Activated naive CD8-positive, alpha-beta T cell treated with anti-CD3 and anti-CD28 coated beads, Interleukin-2, amount 50 U/mL, for 16 hours (primary cell): ENCODE data around the gene SWSAP1.

ENCODE experiments used
- DNase-seq: peaks from one replicate; pipeline ENCODE4 v3.0.0-alpha.2; 2020; ENCODE audit warnings: low read depth, low spot score

The SWSAP1 gene

GRCh38 chr19:11408591-11408990 lies 34.1 kb downstream of the SWSAP1 start:
- no peak for DNase-seq

GRCh38 chr19:11410682-11411081 lies 36.2 kb downstream of the SWSAP1 start:
- no peak for DNase-seq

- DNase-seq, result no peak
Measured at GRCh38 chr19:11414544-11414943, 40.1 kb downstream of the SWSAP1 start.

GRCh38 chr19:11416346-11417052 lies 42.0 kb downstream of the SWSAP1 start:
- no peak for DNase-seq

- no peak for DNase-seq
Measured at GRCh38 chr19:11418094-11418548, 43.7 kb downstream of the SWSAP1 start.

GRCh38 chr19:11418549-11419506 lies 44.4 kb downstream of the SWSAP1 start, which contains the start of gene RGL3:
Gene RGL3, minus strand, starts transcription at chr19:11419314. Its CDS starts 36 bp downstream, at chr19:11419278.
- DNase-seq, result no peak

- no peak for DNase-seq
Measured at GRCh38 chr19:11420429-11421370, 46.2 kb downstream of the SWSAP1 start.

- no peak for DNase-seq
Measured at GRCh38 chr19:11421371-11422098, 47.1 kb downstream of the SWSAP1 start.

GRCh38 chr19:11422163-11423065 lies 47.9 kb downstream of the SWSAP1 start:
- DNase-seq, result peak; percentile 20

- DNase-seq, result no peak
Measured at GRCh38 chr19:11423164-11423790, 48.8 kb downstream of the SWSAP1 start.

GRCh38 chr19:11423791-11424181 lies 49.3 kb downstream of the SWSAP1 start:
- DNase-seq, result no peak
